Glutamatergic neuron (in vitro differentiated cells): ENCODE results near the gene PKP4. TPM values are rescaled to one million over a fixed set of nuclear protein-coding genes. Genes with fewer than 3 reads are reported as not detected.

ENCODE experiments used
- DNase-seq: peaks from one replicate; pipeline ENCODE4 v3.0.0; 2022
- H3K27ac Mint-ChIP-seq: one replicate; pipeline ENCODE4 v1.8.0; 2020; ENCODE audit warnings: mild to moderate bottlenecking, mixed read lengths, inconsistent platforms; ENCODE audit not compliant: unreplicated experiment
- H3K27me3 Mint-ChIP-seq: one replicate; pipeline ENCODE4 v1.8.0; 2020; ENCODE audit warnings: mild to moderate bottlenecking, moderate library complexity, mixed read lengths, inconsistent platforms; ENCODE audit not compliant: unreplicated experiment
- H3K36me3 Mint-ChIP-seq: one replicate; pipeline ENCODE4 v1.8.0; 2020; ENCODE audit warnings: mild to moderate bottlenecking, mixed read lengths, inconsistent platforms; ENCODE audit not compliant: unreplicated experiment
- H3K4me1 Mint-ChIP-seq: one replicate; pipeline ENCODE4 v1.8.0; 2020; ENCODE audit warnings: mild to moderate bottlenecking, low read depth, mixed read lengths, inconsistent platforms; ENCODE audit not compliant: unreplicated experiment
- H3K4me3 Mint-ChIP-seq: one replicate; pipeline ENCODE4 v1.8.0; 2020; ENCODE audit warnings: mild to moderate bottlenecking, mixed read lengths, inconsistent platforms; ENCODE audit not compliant: unreplicated experiment
- H3K9me3 Mint-ChIP-seq: one replicate; pipeline ENCODE4 v1.8.0; 2020; ENCODE audit warnings: mild to moderate bottlenecking, moderate library complexity, mixed read lengths, inconsistent platforms; ENCODE audit not compliant: unreplicated experiment
- total RNA-seq: library from RNA; stranded (reverse); fragmentation: NEBNext Ultra II Directional; extraction: Animal tissue kit (Norgen Biotek cat#: 25700); gene quantifications from one replicate; pipeline ENCODE4 v1.2.1, GENCODE V29; 2021; ENCODE audit not compliant: unreplicated experiment
- TF ChIP-seq, protein P1 (sequence below): fragments of 200-600 bp; sonication (generic); IDR thresholded peaks from one replicate; pipeline ENCODE4 v1.5.0; 2021; ENCODE audit not compliant: partially characterized antibody, unreplicated experiment

The PKP4 gene
- total RNA-seq, 1 donor from 2014 or later: 25.0 TPM

DNA sequence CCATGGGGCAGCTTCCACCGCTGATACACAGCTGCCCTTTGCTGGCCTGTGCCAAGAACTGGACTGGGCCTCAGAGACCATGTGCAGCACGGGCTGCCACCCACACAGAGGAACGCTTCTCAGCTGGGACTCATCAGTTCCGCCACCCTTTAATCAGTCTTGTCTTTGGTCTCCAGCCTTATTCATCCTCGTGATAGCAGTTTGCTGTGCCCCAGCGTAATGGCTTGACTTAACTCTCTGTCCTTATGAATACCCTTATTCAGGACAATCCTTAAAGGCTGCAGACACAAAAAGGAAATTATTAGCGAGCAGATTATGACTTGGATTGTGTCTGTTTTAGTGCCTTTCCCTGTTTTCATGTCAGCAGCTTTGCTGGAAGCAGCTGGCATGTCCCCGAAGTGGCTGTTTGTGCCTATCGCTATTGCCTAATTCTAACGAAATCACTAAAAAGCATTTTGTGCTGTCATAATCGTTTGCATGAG lies 229.5 kb downstream of the PKP4 start:
- H3K27ac Mint-ChIP-seq: no peak overlapping the region
- no peaks in the 10 kb centered on the region for H3K36me3 Mint-ChIP-seq
- H3K4me1 Mint-ChIP-seq: no peaks in the 10 kb centered on the region
- DNase-seq: no peak
- no peaks in the 10 kb centered on the region for H3K9me3 Mint-ChIP-seq
- TF ChIP-seq, protein P1, sequence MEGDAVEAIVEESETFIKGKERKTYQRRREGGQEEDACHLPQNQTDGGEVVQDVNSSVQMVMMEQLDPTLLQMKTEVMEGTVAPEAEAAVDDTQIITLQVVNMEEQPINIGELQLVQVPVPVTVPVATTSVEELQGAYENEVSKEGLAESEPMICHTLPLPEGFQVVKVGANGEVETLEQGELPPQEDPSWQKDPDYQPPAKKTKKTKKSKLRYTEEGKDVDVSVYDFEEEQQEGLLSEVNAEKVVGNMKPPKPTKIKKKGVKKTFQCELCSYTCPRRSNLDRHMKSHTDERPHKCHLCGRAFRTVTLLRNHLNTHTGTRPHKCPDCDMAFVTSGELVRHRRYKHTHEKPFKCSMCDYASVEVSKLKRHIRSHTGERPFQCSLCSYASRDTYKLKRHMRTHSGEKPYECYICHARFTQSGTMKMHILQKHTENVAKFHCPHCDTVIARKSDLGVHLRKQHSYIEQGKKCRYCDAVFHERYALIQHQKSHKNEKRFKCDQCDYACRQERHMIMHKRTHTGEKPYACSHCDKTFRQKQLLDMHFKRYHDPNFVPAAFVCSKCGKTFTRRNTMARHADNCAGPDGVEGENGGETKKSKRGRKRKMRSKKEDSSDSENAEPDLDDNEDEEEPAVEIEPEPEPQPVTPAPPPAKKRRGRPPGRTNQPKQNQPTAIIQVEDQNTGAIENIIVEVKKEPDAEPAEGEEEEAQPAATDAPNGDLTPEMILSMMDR: no peak
- H3K4me3 Mint-ChIP-seq: no peak overlapping the region
- no peaks in the 10 kb centered on the region for H3K27me3 Mint-ChIP-seq

DNA sequence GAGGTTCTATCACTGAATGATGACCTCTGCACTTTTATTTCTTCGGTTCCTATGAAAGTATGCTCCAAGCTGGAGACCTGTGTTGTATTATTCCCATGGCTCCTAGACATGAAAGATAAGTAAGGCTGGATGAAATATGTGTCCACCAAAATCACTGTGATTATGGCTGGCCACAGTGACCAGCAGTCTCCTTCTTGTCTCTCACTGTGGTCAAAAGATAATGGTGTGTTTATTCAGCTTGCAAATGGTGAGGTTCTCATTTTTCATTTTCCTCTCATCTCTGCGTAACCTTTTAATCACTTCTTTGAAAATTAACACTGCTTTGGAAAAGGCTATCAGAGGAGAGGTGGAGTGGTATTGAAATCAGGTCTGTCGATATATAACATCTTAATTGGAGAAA lies 230.6 kb downstream of the PKP4 start:
- Mint-ChIP-seq H3K4me3 (no peak overlapping the region), H3K9me3 (no peaks in the 10 kb centered on the region), H3K4me1 (no peaks in the 10 kb centered on the region), H3K36me3 (no peaks in the 10 kb centered on the region), H3K27ac (no peak overlapping the region), H3K27me3 (no peaks in the 10 kb centered on the region)
- TF ChIP-seq, protein P1: no peak
- no peak for DNase-seq

DNA sequence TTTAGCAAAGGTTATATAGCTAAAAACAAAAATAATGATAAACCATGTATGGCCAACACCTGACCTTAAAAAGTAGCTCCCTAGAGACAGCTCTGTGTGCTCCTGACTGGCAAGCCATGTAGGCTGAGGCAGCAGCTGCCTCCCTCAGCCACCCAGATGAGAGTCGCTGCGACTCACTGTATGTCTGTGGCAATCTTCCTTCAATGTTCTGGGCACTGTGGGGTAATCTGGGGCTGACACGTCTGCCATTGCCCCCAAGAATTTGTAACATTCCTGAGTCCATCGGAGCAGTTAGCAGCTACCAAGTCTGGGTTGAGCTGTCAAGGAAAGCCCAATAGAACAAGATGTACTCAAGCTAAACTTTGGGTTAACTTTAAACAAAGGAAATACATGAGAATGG lies 232.0 kb downstream of the PKP4 start:
- Mint-ChIP-seq H3K9me3 (peaks cover 1% of the 10 kb centered on the region), H3K36me3 (no peaks in the 10 kb centered on the region), H3K4me3 (no peak overlapping the region), H3K4me1 (no peaks in the 10 kb centered on the region), H3K27me3 (no peaks in the 10 kb centered on the region), H3K27ac (no peak overlapping the region)
- no peak for DNase-seq
- TF ChIP-seq, protein P1: no peak

DNA sequence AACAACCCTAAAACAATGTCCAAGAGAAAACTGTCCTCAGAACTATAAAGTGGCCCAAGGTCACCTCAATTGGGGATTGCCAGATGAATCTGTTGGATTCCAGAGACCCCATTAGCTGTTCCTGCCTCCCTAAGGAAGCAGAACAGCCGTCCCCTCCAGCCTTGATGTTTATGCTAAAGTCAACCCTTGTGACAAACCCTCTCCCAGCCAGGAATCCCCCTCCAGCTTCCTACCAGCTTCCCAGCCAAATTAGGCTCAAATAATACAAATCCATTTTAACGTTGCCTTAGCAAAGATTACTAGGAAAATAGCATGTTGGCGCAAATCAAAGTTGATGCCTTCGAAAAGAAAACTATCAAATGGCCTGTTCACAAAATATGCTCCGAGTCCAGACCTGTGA lies 232.6 kb downstream of the PKP4 start:
- no peak for DNase-seq
- TF ChIP-seq, protein P1: no peak
- Mint-ChIP-seq H3K36me3 (no peaks in the 10 kb centered on the region), H3K4me3 (no peak overlapping the region), H3K9me3 (peaks cover 2% of the 10 kb centered on the region), H3K4me1 (no peaks in the 10 kb centered on the region), H3K27me3 (no peaks in the 10 kb centered on the region), H3K27ac (no peak overlapping the region)

DNA sequence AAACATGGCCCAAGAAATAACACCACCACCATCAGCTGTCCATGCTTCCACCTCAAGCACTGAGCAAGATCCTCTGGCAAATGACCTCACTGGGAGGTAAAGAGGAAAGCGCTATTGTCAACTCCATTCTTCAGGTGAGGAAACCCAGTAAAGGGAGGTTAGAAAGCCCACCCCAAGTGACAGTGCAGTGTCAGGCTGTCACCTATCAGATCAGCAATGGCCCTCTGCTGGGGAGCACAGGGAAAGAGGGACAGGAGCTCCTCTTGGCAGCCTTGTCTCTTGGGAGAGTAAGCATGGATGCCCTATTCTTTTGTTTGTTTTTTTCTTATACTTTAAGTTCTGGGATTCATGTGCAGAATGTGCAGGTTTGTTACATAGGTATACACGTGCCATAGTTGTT lies 234.1 kb downstream of the PKP4 start:
- no peaks in the 10 kb centered on the region for H3K36me3 Mint-ChIP-seq
- H3K4me3 Mint-ChIP-seq: no peak overlapping the region
- H3K27ac Mint-ChIP-seq: no peak overlapping the region
- H3K4me1 Mint-ChIP-seq: no peaks in the 10 kb centered on the region
- TF ChIP-seq, protein P1: no peak
- DNase-seq: no peak
- H3K9me3 Mint-ChIP-seq: peaks cover 2% of the 10 kb centered on the region
- H3K27me3 Mint-ChIP-seq: no peaks in the 10 kb centered on the region
